SU-DHL-6 (cell line): ENCODE measurements around the gene ING4.
A peak's percentile ranks its signal among the peaks of the same experiment; 100 is the strongest.

ENCODE experiments used
- H2AFZ ChIP-seq: fragments of 200-600 bp; sonication (generic); 2 replicates; pipeline ENCODE4 v1.6.1; 2014; ENCODE audit warnings: low read depth, mild to moderate bottlenecking, moderate library complexity, mixed read lengths, antibody characterized with exemption, low read length; ENCODE audit not compliant: severe bottlenecking
- H3F3A ChIP-seq: fragments of 200-600 bp; shearing (Covaris generic); 2 replicates; pipeline ENCODE4 v1.6.0; 2016; ENCODE audit warnings: antibody characterized with exemption, mild to moderate bottlenecking; ENCODE audit not compliant: insufficient read depth
- H3K27ac ChIP-seq: fragments of 200-600 bp; sonication (generic); 2 replicates; pipeline ENCODE4 v1.5.1; 2016; ENCODE audit warnings: low read depth, mild to moderate bottlenecking, low read length, moderate library complexity, mixed read lengths
- H3K27me3 ChIP-seq: fragments of 200-600 bp; sonication (generic), shearing (Covaris generic); 2 replicates; pipeline ENCODE4 v1.6.0; 2014; ENCODE audit warnings: mild to moderate bottlenecking, low read length
- H3K36me3 ChIP-seq: fragments of 200-600 bp; sonication (generic); 2 replicates; pipeline ENCODE4 v1.6.1; 2014; ENCODE audit warnings: mild to moderate bottlenecking, low read length, mixed read lengths
- H3K4me2 ChIP-seq: fragments of 300-600, 200-600 bp; shearing (Covaris generic), sonication (generic); 2 replicates; pipeline ENCODE4 v1.6.0; 2014; ENCODE audit warnings: low read length, low read depth, mild to moderate bottlenecking; ENCODE audit not compliant: poor library complexity, severe bottlenecking
- H3K4me3 ChIP-seq: fragments of 200-600 bp; sonication (generic); 2 replicates; pipeline ENCODE4 v1.5.1; 2014; ENCODE audit warnings: antibody characterized with exemption, low read length, mild to moderate bottlenecking, mixed read lengths; ENCODE audit not compliant: insufficient read depth, poor library complexity, severe bottlenecking
- H3K79me2 ChIP-seq: fragments of 200-600 bp; sonication (generic); 2 replicates; pipeline ENCODE4 v1.6.1; 2014; ENCODE audit warnings: mild to moderate bottlenecking, low read length, moderate library complexity; ENCODE audit not compliant: insufficient read depth
- H3K9ac ChIP-seq: fragments of 200-600 bp; sonication (generic); 2 replicates; pipeline ENCODE4 v1.7.0; 2014; ENCODE audit warnings: mild to moderate bottlenecking, low read length
- H3K9me2 ChIP-seq: fragments of 200-600 bp; sonication (generic); replicated peaks from 2 replicates; pipeline ENCODE4 v1.6.1; 2014; ENCODE audit warnings: low read length; ENCODE audit not compliant: insufficient read depth
- H3K9me3 ChIP-seq: fragments of 200-600 bp; sonication (generic); 2 replicates; pipeline ENCODE4 v1.6.1; 2014; ENCODE audit warnings: low read length, mixed read lengths; ENCODE audit not compliant: insufficient read depth
- H4K20me1 ChIP-seq: fragments of 200-600 bp; sonication (generic); 2 replicates; pipeline ENCODE4 v1.6.1; 2014; ENCODE audit warnings: low read depth, mild to moderate bottlenecking, antibody characterized with exemption, low read length, moderate library complexity, mixed read lengths
- CTCF ChIP-seq: fragments of 200-600 bp; sonication (generic); IDR thresholded peaks from one replicate; pipeline ENCODE4 v1.5.1; 2017; ENCODE audit warnings: antibody characterized with exemption, mild to moderate bottlenecking, low read length, moderate library complexity; ENCODE audit not compliant: insufficient read depth, poor library complexity, severe bottlenecking
- EZH2phosphoT487 ChIP-seq: fragments of 200-600 bp; sonication (generic), shearing (Covaris generic); conservative IDR thresholded peaks from 2 replicates; pipeline ENCODE4 v1.6.1; 2018; ENCODE audit warnings: mild to moderate bottlenecking, antibody characterized with exemption, low read length, moderate library complexity, mixed read lengths

ING4 gene

GRCh38 chr12:6667559-6668210 is 4.8 kb upstream of the ING4 start:
- H3K9me3 ChIP-seq, result no peaks in the 10 kb centered on the region
- TF ChIP-seq EZH2phosphoT487 (no peak), CTCF (no peak)
- H3K4me2 ChIP-seq, result no peak overlapping the region
- no peak overlapping the region for H3K27ac ChIP-seq
- no peak overlapping the region for H3K9ac ChIP-seq
- peaks cover 22% of the 10 kb centered on the region for H3F3A ChIP-seq
- peaks cover 27% of the 10 kb centered on the region; the same call in 1 of the 2 replicates for H3K36me3 ChIP-seq
- H3K4me3 ChIP-seq, result no peak overlapping the region
- no peaks in the 10 kb centered on the region for H4K20me1 ChIP-seq
- H3K9me2 ChIP-seq, result no peaks in the 10 kb centered on the region
- H3K79me2 ChIP-seq, result no peaks in the 10 kb centered on the region
- H2AFZ ChIP-seq, result no peak overlapping the region
- no peaks in the 10 kb centered on the region for H3K27me3 ChIP-seq

GRCh38 chr12:6666211-6666610 is 3.3 kb upstream of the ING4 start:
- Histone ChIP-seq H3K4me3 (no peak overlapping the region), H3K4me2 (no peak overlapping the region), H3K36me3 (peaks cover 19% of the 10 kb centered on the region; the same call in 1 of the 2 replicates), H4K20me1 (no peaks in the 10 kb centered on the region), H3K9me3 (no peaks in the 10 kb centered on the region), H3K27me3 (no peaks in the 10 kb centered on the region), H3F3A (peaks cover 22% of the 10 kb centered on the region), H3K27ac (no peak overlapping the region), H2AFZ (no peak overlapping the region), H3K79me2 (peaks cover 10% of the 10 kb centered on the region; the same call in 1 of the 2 replicates), H3K9ac (no peak overlapping the region), H3K9me2 (no peaks in the 10 kb centered on the region)
- TF ChIP-seq CTCF (no peak), EZH2phosphoT487 (no peak)

GRCh38 chr12:6664902-6665301 is 2.0 kb upstream of the ING4 start:
- no peak overlapping the region for H3K4me2 ChIP-seq
- H3K9ac ChIP-seq, result no peak overlapping the region
- no peak overlapping the region for H3K4me3 ChIP-seq
- H2AFZ ChIP-seq, result no peak overlapping the region
- no peaks in the 10 kb centered on the region for H3K9me3 ChIP-seq
- peaks cover 10% of the 10 kb centered on the region; the same call in 1 of the 2 replicates for H3K79me2 ChIP-seq
- peaks cover 7% of the 10 kb centered on the region; the same call in 1 of the 2 replicates for H3K36me3 ChIP-seq
- no peaks in the 10 kb centered on the region for H3K9me2 ChIP-seq
- H4K20me1 ChIP-seq, result no peaks in the 10 kb centered on the region
- TF ChIP-seq CTCF (no peak), EZH2phosphoT487 (no peak)
- H3K27ac ChIP-seq, result no peak overlapping the region
- no peaks in the 10 kb centered on the region for H3K27me3 ChIP-seq
- peaks cover 22% of the 10 kb centered on the region for H3F3A ChIP-seq

- Histone ChIP-seq H3K4me3 (peak overlapping the region; percentile 87), H2AFZ (peak overlapping the region; percentile 61), H3K9me2 (no peaks in the 10 kb centered on the region)
These were observed 365 bp downstream of the ING4 start for GRCh38 chr12:6662602-6662905.

More at GRCh38 chr12:6662602-6662905, 365 bp downstream of the ING4 start:
- no peaks in the 10 kb centered on the region for H3K27me3 ChIP-seq
- H3K9me3 ChIP-seq, result no peaks in the 10 kb centered on the region
- H3K9ac ChIP-seq, result peak overlapping the region; percentile 60
- H3K27ac ChIP-seq, result no peak overlapping the region
- H3K36me3 ChIP-seq, result no peaks in the 10 kb centered on the region
- H3K79me2 ChIP-seq, result peaks cover 10% of the 10 kb centered on the region; the same call in 1 of the 2 replicates
- no peak for TF ChIP-seq EZH2phosphoT487
- no peak for TF ChIP-seq CTCF
- H3K4me2 ChIP-seq, result peak overlapping the region; percentile 91
- peaks cover 22% of the 10 kb centered on the region for H3F3A ChIP-seq
- no peaks in the 10 kb centered on the region for H4K20me1 ChIP-seq
